Measurements from ENCODE around the gene DHRS3. TPM values are rescaled to one million over a fixed set of nuclear protein-coding genes. Genes with fewer than 3 reads are reported as not detected.

The DHRS3 gene
- total RNA-seq, 1 donor from 2014 or later: 31.5 TPM

DNA sequence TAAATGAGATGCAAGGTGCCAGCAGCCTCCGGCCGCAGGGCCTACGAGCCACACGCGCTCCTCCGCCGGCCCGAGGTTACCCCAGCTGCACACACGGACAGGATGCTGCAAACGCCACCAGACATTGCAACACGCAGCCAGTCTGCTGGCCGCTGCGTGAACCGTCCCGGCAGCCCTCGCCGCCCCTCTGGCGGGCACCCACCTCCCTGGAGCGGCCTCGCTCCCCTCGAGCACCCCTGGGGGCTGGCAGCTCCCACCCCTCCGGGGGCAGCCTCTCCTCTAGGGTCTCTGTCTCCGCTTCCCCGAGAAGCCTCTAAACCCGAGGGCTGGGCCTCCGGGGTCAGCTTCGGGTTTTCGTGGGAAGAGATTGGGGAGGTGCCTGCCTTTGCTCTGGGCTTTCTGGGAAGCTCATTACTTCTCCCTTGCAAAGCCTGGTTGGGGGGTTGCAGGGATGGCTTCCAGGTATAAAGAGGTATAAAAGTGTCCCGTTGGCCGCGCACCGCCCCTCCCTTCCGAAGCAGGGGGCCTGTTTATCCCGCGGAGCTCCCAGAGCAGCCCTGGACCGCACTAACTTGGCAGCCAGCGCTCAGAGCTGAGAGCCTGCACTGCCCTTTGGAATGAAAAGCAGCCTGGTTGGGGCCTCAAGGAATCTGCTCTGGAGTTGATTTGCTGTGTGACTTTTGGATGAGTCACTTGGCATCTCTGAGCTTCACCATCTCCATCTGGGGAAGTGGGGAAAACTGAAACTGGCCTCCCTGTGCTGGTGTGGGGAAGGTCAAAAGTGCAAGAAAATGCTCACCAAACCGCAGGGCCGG, 21.8 kb downstream of the DHRS3 start:
- peak; percentile 61 for DNase-seq

DNA sequence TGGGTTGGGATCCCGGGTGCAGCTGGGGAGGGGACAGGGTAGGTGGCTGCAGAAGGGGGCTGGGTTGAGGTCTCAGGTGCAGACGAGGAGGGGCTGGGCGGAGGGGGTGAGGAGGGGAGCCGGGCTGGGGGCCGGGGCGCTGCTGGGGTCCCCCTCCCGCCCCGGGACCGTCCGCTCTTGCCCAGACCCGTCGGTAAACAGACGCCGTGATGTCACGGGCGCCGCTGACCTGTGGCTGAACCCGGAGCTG, 22.3 kb downstream of the DHRS3 start:
- DNase-seq: no peak

DNA sequence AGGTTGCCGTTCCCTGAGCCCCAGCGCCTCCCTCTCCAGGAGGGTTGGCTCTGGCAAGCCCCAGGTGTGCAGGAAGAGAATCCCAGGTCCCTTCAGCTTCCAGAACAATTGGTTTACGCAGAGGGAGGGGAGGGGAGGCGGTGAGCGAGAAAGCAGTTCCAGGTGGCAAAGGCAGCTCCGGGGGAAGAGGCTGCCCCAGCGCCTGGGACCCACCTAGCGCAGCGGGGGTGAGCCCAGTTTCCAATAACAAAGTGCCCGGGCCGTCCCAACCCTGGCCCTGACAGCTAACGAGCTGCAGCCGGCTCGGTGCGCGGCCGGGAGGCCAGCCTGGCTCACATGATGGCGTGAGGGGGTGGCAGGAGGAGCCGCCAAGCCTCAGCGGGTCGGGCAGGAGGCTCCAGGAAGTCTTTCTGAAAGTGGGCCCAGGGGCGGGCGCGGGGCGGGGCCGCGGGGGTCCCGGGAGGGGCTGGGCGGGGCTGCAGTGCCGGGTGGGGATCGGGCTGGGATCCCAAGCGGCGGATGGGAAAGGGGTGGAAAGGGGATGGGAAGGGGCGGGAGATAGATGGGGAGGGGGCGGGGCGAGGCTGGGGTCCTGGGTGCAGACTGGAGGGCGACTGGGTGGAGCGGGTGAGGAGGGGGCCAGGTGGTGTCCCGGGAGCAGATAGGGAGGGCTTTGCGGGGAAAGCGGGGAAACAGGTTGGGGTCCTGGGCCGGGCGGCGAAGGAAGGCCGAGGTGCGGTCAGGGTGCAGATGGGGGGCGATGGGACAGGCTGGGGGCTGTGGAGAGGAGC, 22.8 kb downstream of the DHRS3 start:
- no peak for DNase-seq

DNA sequence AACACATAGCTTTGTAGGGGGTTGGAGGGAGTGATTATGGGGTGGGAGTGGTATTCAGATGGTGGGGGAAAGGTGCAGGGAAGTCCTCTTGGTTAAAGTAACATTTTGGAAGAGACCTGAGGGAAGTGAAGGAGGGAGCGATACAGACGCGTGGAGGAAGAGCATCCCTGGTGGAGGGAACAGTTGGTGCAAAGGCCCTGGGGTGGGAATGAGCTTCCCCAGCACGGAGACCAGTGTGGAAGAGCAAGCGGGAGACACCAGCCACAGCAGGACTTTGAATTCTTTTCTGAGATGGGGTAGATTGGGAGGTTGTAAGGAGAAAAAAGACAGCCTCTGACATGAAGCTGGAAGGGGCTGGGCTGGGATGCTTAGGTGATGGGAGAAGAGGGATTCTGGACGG, 23.5 kb downstream of the DHRS3 start:
- no peak for DNase-seq

DNA sequence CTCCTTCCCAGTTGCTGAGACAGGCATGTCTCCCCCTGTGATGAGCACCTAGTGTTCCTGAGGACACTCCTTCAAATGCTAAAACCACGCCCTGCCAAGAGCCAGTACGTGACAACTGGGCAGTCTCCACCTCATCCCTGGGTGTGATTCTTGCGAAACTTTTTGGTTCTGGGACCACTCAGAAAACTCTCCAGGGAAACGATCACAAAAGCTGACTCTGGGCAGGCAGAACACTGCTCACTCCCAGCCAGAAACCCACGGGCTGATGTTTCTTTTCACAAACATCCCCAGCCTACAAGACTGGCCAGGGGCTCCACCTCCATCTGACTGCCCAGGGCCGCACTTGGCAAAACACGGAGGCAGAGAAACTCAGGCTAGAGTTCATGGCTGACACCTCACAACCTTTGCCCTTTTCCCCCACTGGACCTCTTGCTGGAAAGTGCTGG, 24.4 kb downstream of the DHRS3 start:
- DNase-seq: no peak

DNA sequence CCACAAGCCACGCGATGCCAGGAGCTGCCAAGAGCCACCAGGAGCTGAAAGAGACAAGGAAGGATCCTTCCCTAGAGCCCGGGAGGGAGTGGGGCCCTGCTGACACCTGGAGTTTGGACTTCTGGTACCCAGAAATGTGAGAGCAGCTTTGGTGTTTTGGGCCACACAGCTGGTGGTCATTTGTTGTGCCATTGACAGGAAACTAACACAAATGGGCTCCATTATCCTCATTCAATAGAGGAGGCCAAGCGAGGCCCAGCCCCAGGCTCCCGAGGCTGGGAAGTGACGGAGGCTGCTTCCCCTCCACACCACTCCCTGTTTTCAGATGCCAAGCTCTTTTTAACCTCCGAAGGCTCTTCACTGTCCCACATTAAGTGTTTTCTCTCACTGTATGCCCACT, 25.5 kb downstream of the DHRS3 start:
- DNase-seq: no peak

DNA sequence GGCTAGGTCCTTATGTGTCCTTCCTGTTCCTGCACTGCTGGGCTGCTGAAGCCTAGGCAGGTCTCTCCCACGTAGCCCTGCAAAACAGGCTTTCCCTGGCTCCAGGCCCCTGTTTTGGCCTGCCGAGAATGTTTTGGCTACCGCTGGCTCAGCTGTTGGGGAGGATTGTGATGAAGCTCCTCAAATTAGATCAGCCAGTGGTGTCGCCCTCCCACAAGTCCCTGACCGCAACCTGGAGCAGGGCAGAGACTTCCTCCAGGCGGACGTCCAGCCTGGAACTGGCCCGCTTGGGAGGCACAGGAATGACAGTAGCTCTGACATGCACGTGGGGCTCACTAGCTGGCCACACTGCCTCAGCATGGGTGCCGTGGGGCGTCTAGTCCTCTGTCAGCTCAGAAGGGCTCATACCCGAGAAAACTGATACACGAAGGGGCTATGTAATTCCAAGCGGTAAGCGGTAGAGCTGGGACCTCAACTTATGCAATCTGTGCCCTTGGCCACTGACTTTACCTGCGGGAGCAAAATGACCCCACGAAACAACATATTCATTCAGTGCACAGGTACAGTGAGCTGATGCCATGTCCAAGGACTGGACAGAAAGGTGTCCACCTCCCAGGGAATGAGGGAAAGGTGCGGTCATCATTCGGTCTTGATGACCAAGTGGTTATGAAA, 26.6 kb downstream of the DHRS3 start:
- DNase-seq: no peak

DNA sequence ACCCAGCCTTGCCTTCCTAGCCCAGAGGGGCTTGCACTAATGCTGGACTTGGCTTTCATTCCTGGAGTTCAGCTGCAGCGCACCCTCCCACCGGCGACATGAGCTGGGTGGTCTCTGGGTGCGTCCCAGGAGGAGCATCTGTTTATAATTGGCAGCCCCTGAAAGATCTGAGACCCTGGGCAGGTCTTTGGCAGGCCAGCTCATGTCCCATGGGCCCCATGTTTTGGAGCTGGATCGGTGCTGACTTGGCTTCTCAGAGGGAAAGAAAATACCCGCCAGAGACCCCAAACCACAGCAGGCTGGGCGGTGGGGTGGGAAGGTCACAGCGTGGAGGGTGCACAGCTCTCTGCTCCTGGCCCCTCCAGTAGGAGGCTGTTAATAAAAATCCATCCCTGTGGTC, 29.3 kb downstream of the DHRS3 start:
- no peak for DNase-seq

DNA sequence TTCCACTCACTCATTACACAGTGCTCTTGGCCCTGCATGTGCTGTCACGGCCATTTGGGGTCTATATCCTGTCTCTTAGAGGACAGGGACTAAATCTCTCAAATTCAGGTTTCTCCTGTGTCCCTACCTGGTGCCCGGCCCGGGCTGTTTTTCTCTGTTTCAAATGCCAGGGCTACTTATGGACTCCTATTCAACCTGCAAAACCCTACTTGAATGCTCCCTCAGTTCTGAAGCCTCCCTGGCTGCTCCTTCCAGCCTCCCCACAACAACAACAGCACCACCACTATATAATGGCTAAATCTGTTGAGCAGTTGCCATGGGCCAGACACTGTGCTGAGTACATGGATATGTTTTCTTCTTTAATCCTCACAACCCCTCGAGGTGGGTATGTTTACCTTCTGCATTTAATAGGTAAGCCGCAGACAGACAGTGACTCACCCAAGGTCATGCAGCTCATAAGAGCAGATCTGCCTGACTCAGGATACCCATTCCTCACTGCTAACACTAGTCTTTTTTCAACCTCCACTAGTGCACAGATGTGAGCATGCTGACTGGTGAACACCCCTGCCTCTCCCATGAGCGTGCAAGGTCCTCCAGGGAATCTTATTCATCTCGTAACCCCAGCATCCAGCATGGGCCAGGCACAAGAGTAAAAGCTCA, 29.9 kb downstream of the DHRS3 start:
- DNase-seq: no peak

DNA sequence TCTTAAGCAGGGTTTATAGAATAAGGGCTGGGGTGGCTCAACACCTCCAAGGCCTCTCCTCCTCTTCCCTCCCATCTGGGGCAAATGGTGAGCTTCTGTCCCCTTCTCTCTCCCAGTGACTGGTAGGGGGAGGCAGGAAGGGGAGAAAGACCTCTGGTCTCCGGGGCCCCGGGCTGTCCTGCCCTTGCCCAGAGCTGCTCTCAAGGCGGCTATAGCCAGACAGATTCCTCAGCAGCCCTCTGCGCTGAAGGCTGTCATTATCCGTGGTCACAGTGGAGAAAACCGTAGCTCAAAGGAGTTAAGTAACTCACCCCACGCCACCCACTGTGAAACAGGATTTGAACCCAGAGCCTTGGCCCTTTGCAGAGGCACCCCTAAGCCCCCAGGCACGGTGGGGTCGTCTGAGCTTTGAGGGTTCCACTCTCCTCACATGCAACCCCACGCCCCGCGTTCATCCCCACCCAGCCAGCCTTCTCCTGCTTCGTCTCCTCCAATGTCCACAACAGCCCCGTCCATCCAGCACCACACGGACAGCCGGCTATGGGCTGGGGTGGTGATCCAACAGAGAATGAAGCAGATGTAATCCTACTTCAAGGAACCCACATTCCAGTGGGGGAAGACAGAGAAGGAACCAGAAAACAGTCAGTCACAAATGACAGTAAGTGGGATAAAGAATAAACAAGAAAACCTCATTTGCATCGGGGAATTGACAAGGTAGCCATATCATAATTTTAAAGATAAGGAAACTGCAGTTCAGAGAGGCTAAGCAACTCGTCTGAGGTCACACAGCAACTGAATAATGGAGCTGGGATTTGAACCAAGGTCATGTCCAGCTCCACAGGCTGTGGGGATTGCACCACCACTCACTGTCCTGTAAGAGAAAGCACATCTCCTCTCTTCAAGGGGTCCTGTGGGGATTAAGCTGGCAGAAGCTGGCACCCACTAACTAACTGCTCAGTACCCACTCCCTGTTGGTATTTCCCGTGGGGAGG, 31.8 kb downstream of the DHRS3 start:
- no peak for DNase-seq

DNA sequence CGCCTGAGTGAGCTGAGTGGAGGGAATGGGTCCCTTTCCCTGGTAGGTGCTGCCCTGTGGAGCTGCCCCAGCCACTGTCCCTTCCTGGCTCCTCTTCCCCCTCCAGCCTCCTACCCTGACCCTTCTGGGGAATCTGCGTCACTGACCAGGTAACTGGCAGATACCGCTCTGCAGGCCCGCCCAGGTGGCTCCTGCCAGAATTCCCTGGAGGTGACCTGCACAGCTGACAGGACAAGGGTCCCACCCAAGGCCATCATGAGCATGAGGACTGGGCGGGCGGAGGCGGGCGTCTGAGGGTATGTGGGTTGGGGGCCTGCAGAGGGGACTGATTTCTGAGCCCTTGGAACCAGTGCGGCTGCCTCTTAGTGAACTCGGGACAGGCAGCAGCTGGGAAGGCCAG, 32.5 kb downstream of the DHRS3 start:
- DNase-seq: no peak

DNA sequence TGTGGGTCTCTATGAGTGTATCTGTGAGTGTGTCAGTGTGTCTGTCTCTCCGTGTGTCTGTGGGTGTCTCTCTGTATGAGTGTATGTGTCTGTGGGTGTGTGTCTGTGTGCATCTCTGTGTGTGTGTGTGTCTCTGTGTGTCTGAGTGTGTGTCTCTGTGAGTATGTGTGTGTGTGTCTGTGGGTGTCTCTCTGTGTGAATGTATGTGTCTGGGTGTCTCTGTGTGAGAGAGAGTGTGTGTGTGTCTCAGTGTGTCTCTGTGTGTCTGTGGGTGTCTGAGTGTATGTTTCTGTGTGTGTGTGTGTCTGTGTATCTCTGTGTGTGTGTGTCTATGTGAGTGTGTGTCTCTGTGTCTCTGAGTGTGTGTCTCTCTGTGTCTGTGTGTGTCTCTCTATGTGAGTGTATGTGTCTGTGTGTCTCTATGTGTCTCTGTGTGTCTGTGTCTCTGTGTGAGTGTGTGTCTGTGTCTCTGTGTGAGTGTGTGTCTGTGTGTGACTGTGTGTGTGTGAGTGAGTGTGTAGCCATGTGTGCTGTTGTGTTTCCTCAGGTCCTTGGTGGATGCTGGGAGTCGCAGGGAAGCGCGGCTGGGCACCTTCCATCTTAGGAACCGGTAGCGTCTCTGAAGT, 33.0 kb downstream of the DHRS3 start:
- DNase-seq: no peak

DNA sequence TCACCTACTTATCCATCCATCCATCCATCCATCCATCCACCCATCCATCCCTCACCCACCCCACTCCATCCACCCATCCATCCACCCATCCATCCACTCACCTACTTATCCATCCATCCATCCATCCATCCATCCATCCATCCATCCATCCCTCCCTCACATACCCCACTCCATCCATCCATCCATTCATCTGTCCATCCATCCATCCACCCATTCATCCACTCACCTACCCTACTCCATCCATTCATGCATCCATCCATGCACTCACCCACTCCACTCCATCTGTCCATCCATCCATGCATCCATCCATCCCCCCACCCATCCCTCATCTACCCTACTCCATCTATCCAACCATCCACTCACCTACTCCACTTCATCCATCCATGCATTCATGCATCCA, 34.5 kb downstream of the DHRS3 start:
- DNase-seq: no peak

DNA sequence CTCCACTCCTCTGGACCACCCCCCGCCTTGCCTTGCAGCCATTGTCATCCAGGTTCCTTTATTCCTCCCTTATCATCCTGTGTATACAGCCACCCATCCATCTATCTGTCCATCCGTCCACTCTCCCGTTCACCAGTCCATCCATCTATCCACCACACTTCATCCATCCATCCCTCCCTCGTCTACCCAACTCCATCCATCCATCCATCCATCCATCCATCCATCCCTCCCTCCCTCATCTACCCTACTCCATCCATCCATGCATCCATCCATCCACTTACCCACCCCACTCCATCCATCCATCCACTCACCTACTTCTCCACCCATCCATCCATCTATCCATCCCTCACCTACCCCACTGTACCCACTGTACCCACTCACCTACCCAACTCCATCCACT, 35.4 kb downstream of the DHRS3 start:
- no peak for DNase-seq

DNA sequence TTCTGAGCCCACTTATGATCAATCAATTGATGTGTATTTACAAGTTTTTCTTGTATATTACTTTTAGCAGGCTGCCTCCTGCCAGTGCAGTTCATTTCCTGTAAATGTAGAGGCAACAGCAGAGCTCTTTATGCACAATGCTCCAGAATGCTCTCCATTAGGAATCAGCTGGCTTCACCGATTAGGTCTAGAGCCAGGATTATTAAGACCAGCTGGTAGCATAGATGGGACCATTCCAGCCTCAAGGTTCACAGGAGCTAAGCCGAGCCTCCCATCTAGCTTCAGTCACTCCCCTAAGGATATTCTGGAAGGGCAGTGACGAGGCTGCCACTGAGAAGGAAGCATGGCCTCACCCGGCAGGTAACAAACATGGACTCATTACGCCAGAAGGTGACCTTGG, 36.8 kb downstream of the DHRS3 start:
- peak; percentile 7 for DNase-seq

DNA sequence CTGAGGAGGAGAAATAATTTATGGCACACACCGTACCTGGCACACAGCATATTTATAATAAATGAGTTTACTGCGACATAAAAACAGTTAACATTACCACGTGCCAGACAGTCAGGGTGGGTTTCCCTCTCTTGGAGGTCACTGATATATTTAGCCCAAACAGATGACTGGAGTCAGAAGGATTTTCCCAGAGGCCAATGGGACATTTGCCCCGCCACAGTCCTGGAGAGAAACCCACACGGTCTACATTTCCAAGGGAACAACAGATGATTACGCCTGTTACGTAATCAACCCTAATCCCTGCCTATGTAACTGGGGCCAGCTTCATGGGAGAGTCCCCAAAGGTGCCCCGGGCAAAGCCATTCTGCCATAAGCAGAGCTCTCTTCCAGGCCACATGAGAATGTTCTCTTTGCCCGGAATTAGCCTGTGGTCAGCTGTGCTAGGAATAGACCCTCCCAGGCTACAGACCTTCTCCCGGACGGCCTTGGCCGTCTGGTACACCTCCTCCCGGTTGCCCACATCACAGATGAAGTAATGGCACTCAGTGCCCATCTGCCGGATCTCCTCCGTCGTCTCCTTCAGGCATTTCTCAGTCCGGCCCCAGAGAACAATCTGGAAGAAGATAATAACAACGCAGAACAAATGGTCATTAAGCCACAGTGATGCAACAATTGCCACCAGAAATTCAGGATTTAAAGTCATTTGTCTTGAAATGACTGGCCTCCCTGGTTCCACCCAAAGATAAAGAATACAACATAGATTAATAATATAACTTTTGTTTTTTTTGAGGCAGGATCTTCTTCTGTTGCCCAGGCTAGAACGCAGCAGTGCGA, 37.7 kb downstream of the DHRS3 start:
- DNase-seq: no peak

DNA sequence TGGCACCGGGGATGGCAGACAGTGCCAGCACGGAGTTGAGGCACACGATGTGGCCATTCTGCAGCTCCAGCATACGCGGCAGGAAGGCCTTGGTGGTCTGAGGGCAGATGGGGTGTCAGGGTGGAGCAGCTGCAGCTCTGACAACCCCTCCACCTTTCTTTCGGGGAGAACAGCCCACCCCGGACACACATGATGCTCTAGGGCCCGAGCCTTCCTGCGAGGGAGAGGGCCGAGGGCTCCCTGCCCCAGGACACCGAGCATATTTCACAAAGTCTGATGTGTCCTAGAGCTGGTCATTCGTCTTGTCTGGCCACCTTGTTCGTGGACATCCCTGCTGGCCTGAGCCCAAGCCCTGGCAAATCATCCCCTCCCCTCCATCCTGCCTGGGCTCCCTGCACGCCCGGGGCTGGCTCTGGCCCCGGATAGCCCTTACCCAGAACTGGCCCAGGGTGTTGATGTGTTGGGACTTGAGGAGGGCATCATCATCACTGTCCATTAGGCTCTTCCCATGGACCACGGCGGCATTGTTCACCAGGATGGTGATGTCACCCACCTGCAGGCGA, 39.1 kb downstream of the DHRS3 start:
- no peak for DNase-seq

DNA sequence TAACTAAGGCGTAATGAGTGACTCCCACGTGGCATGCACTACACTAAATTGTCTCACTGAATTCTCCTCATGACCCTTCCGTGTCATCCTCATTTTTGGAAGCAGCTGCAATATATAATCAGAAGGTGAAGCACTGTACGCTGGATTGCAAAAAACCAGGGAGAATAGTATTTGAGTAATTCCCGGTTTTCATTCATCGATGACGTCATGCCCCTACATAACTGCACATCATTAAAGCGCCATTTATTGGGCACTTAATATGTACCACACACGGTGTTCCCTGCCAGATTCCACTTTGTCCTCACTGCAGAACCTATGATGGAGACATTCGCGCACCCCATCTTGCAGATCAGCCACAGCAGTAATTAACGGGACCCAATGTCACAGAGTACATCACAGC, 41.0 kb downstream of the DHRS3 start:
- no peak for DNase-seq

DNA sequence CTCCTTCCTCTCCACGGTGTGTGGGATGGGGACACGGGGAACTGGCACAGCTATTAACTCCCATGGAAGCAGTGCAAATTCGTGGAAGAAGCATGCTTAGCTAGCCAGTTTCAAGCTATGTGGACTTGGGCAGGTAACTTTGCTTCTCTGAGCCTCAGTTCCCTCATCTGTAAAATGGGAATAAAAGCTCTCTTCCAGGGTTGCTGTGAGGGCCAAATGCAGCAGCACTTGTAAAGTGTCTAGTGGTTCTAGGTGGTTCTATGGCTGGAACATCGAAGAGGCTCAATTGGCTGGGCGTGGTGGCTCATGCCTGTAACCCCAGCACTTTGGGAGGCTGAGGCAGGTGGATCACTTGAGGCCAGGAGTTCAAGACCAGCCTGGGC, 43.3 kb downstream of the DHRS3 start:
- DNase-seq: no peak
